IMR-90 (cell line): ENCODE data around the gene MFSD2A. TPM values are rescaled to one million over a fixed set of nuclear protein-coding genes. Genes with fewer than 3 reads are reported as not detected.

Experiments used
- ATAC-seq: fragments of 200-7000 bp; cut with Tn5 transposase; 2 replicates; pipeline ENCODE4 v1.9.1; 2020; ENCODE audit warnings: low read depth, mild to moderate bottlenecking, moderate library complexity
- BruUV-seq: library from RNA; stranded (reverse); fragments of 400-500 nt; replicated peaks from 2 replicates; lab custom pipeline; 2021; lab: Mats Ljungman, UMichigan
- CTCF ChIA-PET: fragments of 300-600 bp; formaldehyde crosslinking; extraction: SDS; loops from one replicate; lab custom pipeline; 2021; ENCODE audit warnings: antibody characterized with exemption; lab: Yijun Ruan, JAX
- POLR2A ChIA-PET: fragments of 300-600 bp; sonication (Branson Sonifier 250); formaldehyde crosslinking; loops from one replicate; lab custom pipeline; 2022; ENCODE audit warnings: antibody characterized with exemption; ENCODE audit not compliant: unreplicated experiment; lab: Charles Lee
- DNase-seq: peaks from one replicate; pipeline ENCODE4 v3.0.0; 2013
- H2AFZ ChIP-seq: replicated peaks from 2 replicates; pipeline ENCODE3; 2013; ENCODE audit warnings: low read length, mild to moderate bottlenecking; ENCODE audit not compliant: poor library complexity
- H2AK5ac ChIP-seq: 2 replicates; pipeline ENCODE4 v1.6.1; 2013; ENCODE audit warnings: low read depth, low read length, inconsistent platforms
- H2AK9ac ChIP-seq: replicated peaks from 2 replicates; pipeline ENCODE3; 2013; ENCODE audit warnings: mild to moderate bottlenecking, low read depth, low read length, moderate library complexity; ENCODE audit not compliant: poor library complexity
- H2BK120ac ChIP-seq: 2 replicates; pipeline ENCODE4 v1.6.1; 2013; ENCODE audit warnings: low read depth, low read length, inconsistent platforms
- H2BK15ac ChIP-seq: 3 replicates; pipeline ENCODE4 v1.6.1; 2013; ENCODE audit warnings: low read depth, low read length, inconsistent platforms
- H2BK20ac ChIP-seq: 2 replicates; pipeline ENCODE4 v1.6.1; 2013; ENCODE audit warnings: low read depth, mild to moderate bottlenecking, inconsistent platforms, low read length, moderate library complexity
- H2BK5ac ChIP-seq: 2 replicates; pipeline ENCODE4 v1.6.1; 2013; ENCODE audit warnings: mild to moderate bottlenecking, low read depth, low read length, inconsistent platforms; ENCODE audit not compliant: poor library complexity, severe bottlenecking
- H3K14ac ChIP-seq: replicated peaks from 2 replicates; pipeline ENCODE4 v1.6.1; 2013; ENCODE audit warnings: low read depth, low read length, inconsistent platforms
- H3K18ac ChIP-seq: 2 replicates; pipeline ENCODE4 v1.6.1; 2013; ENCODE audit warnings: low read depth, low read length, control low read depth
- H3K23ac ChIP-seq: 2 replicates; pipeline ENCODE4 v1.6.1; 2013; ENCODE audit warnings: low read depth, low read length, inconsistent platforms
- H3K27ac ChIP-seq: 2 replicates; pipeline ENCODE4 v1.5.1; 2013; ENCODE audit warnings: mild to moderate bottlenecking, control low read depth, low read length; ENCODE audit not compliant: insufficient read depth
- H3K27me3 ChIP-seq: 2 replicates; pipeline ENCODE4 v1.6.1; 2013; ENCODE audit warnings: low read length; ENCODE audit not compliant: control insufficient read depth, insufficient read depth
- H3K36me3 ChIP-seq: 2 replicates; pipeline ENCODE4 v1.6.1; 2013; ENCODE audit warnings: low read length, mixed read lengths; ENCODE audit not compliant: control insufficient read depth, insufficient read depth
- H3K4ac ChIP-seq: 2 replicates; pipeline ENCODE4 v1.6.1; 2013; ENCODE audit warnings: low read depth, low read length, inconsistent platforms
- H3K4me1 ChIP-seq: 2 replicates; pipeline ENCODE4 v1.6.1; 2013; ENCODE audit warnings: low read length, mixed read lengths; ENCODE audit not compliant: control insufficient read depth, insufficient read depth
- H3K4me2 ChIP-seq: 2 replicates; pipeline ENCODE4 v1.6.1; 2013; ENCODE audit warnings: low read depth, mild to moderate bottlenecking, control low read depth, low read length, moderate library complexity
- H3K4me3 ChIP-seq: 2 replicates; pipeline ENCODE4 v1.5.1; 2013; ENCODE audit warnings: low read depth, mild to moderate bottlenecking, control low read depth, low read length, moderate library complexity; ENCODE audit not compliant: insufficient read depth
- H3K56ac ChIP-seq: 2 replicates; pipeline ENCODE4 v1.6.1; 2013; ENCODE audit warnings: low read length, inconsistent platforms; ENCODE audit not compliant: insufficient read depth; ENCODE audit errors: extremely low read depth
- H3K79me1 ChIP-seq, 2 experiments: 2 replicates each; pipeline ENCODE4 v1.6.1; 2013; ENCODE audit warnings: low read length in 2 of 2, inconsistent platforms in 1 of 2, low read depth in 1 of 2
- H3K9ac ChIP-seq: 2 replicates; pipeline ENCODE4 v1.6.1; 2013; ENCODE audit warnings: low read depth, low read length, control low read depth
- H3K9me1 ChIP-seq: 2 replicates; pipeline ENCODE4 v1.6.1; 2013; ENCODE audit warnings: low read length, inconsistent platforms; ENCODE audit not compliant: insufficient read depth
- H3K9me3 ChIP-seq: 2 replicates; pipeline ENCODE4 v1.6.1; 2013; ENCODE audit warnings: low read length; ENCODE audit not compliant: control insufficient read depth, insufficient read depth
- H4K20me1 ChIP-seq: 2 replicates; pipeline ENCODE4 v1.6.1; 2013; ENCODE audit warnings: low read length, inconsistent platforms; ENCODE audit not compliant: insufficient read depth
- H4K5ac ChIP-seq: 2 replicates; pipeline ENCODE4 v1.6.1; 2013; ENCODE audit warnings: mild to moderate bottlenecking, low read depth, low read length, control low read depth
- H4K8ac ChIP-seq, 2 experiments: 2 replicates each; pipeline ENCODE4 v1.6.1; 2013; ENCODE audit warnings: low read depth in 2 of 2, low read length in 2 of 2, control low read depth in 1 of 2, inconsistent platforms in 1 of 2
- H4K91ac ChIP-seq: 2 replicates; pipeline ENCODE4 v1.6.1; 2013; ENCODE audit warnings: low read depth, low read length, inconsistent platforms; ENCODE audit not compliant: insufficient read depth
- BHLHE40 ChIP-seq: fragments of 150-350 bp; IDR thresholded peaks from 2 replicates; pipeline ENCODE4 v1.6.1; 2016; ENCODE audit warnings: mild to moderate bottlenecking, low read depth, low read length
- CEBPB ChIP-seq: IDR thresholded peaks from 2 replicates; pipeline ENCODE4 v1.6.1; 2012; ENCODE audit warnings: low read depth, low read length, improper control_type of control experiment
- MAFK ChIP-seq: IDR thresholded peaks from 2 replicates; pipeline ENCODE4 v1.6.1; 2012; ENCODE audit warnings: low read depth, low read length, improper control_type of control experiment
- MXI1 ChIP-seq: IDR thresholded peaks from 2 replicates; pipeline ENCODE4 v1.6.1; 2012; ENCODE audit warnings: low read depth, mild to moderate bottlenecking, low read length, moderate library complexity, borderline replicate concordance
- NFE2L2 ChIP-seq: fragments of 150-350 bp; IDR thresholded peaks from 2 replicates; pipeline ENCODE4 v1.6.1; 2016; ENCODE audit warnings: low read depth, mild to moderate bottlenecking, low read length
- RCOR1 ChIP-seq: IDR thresholded peaks from 2 replicates; pipeline ENCODE4 v1.6.1; 2012; ENCODE audit warnings: mild to moderate bottlenecking, low read length, improper control_type of control experiment; ENCODE audit not compliant: insufficient replicate concordance
- SMC3 ChIP-seq: fragments of 150-350 bp; IDR thresholded peaks from 2 replicates; pipeline ENCODE4 v1.6.1; 2016; ENCODE audit warnings: low read depth, mild to moderate bottlenecking, antibody characterized with exemption, low read length, moderate library complexity
- WGBS, 2 experiments: methylation state at CpG; one replicate each; pipeline versions ENCODE4 v1.1.5 to v1.1.7; 2013; ENCODE audit warnings: missing lambda C conversion rate in 2 of 2; ENCODE audit not compliant: insufficient read length in 1 of 2; ENCODE audit errors: extremely low coverage in 2 of 2; 5-methylcytosine and 5-hydroxymethylcytosine counted together
- dilution Hi-C: fragments of 300-500 bp; cut with HindIII; formaldehyde crosslinking; loops from one replicate; pipeline ENCODE4 v1.14.3; 2018; ENCODE audit warnings: low sequenced_read_pairs; ENCODE audit not compliant: unreplicated experiment
- in situ Hi-C: fragments of 300-500 bp; cut with MboI; formaldehyde crosslinking; loops from 3 replicates; pipeline ENCODE4 v1.14.3; 2019; ENCODE audit warnings: low sequenced_read_pairs, inconsistent platforms, mixed read lengths
- intact Hi-C: fragments of 100-400 bp; cut with micrococcal nuclease; formaldehyde crosslinking; loops from 2 replicates; pipeline ENCODE4 v1.10.0; 2022
- polyA plus RNA-seq, 3 experiments: library from polyadenylated mRNA; depleted of rRNA; stranded (reverse); fragments of >200 nt; gene quantifications; 2 replicates each; pipeline ENCODE4 v1.2.3, GENCODE V29; 2012; ENCODE audit warnings: low replicate concordance in 1 of 3
- total RNA-seq: library from RNA; depleted of rRNA; stranded (reverse); fragments of >200 nt; gene quantifications from 2 replicates; pipeline ENCODE4 v1.2.3, GENCODE V29; 2012
- TF ChIP-seq, protein P1 (sequence below): conservative IDR thresholded peaks from 2 replicates; pipeline ENCODE4 v1.5.1; 2012; ENCODE audit warnings: mild to moderate bottlenecking, low read depth, low read length, improper control_type of control experiment
- TF ChIP-seq, protein P2 (sequence below): fragments of 150-350 bp; IDR thresholded peaks from 2 replicates; pipeline ENCODE4 v1.6.1; 2016; ENCODE audit warnings: low read depth, mild to moderate bottlenecking, low read length, moderate library complexity, borderline replicate concordance
- TF ChIP-seq, protein P3 (sequence below): fragments of 150-350 bp; IDR thresholded peaks from 2 replicates; pipeline ENCODE4 v1.6.1; 2017; ENCODE audit warnings: mild to moderate bottlenecking, antibody characterized with exemption, low read length, low read depth

The MFSD2A gene
- total and polyA plus RNA-seq, 2 of the 4 experiments (the other 2 are of a cell fraction) = 5.7 to 7.3 TPM

DNA sequence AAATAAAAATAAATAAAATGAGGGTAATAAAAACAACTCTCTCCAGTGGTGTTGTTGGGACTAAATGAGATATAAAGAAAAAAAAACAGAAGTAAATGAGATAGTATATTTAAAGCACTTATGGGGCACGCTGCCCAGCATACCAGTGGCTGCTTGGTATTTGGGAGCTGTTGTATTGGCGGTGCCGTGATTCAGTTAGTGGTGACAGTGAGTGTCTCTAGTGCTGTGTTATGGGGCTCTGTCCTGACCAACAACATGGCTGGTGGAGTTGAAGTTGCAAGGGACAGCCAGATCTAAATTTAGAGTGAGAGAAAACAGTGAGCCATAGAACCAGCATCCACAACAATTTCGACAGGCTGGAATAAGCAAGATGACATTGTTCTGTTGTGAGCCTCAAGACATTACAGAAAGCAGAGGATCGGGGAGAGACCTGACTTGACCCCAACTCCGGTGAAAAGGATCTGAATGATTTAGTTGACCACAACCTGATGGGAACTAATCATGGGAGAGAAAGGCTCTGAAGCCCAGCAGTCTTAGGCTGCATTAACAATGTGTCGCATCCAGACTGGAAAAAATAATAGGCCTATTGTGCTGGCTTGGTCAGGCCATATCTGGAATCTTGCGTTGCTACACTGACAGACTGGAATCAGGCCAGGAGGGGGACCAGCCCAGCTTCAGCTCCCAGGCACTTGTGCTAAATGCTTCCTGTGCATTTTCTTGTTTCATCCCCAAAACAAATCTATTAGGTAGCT, 2.4 kb upstream of the MFSD2A start:
- H3K4ac ChIP-seq = no peak overlapping the region
- 77% methylated on average over 7 of the region's 8 CpGs; no CpG with 5 or more reads in 1 of the 2 experiments for WGBS, 2 experiments
- BruUV-seq = no TSS peak
- H3K9ac ChIP-seq = no peak overlapping the region
- H3K56ac ChIP-seq = no peak overlapping the region
- no peak overlapping the region for H3K14ac ChIP-seq
- H3K4me3 ChIP-seq = no peak overlapping the region
- POLR2A ChIA-PET = no interaction called here
- H3K18ac ChIP-seq = no peak overlapping the region
- in situ Hi-C loops = no loop called here
- H3K36me3 ChIP-seq = no peaks in the 10 kb centered on the region
- peak overlapping the region; percentile 12 for H2AFZ ChIP-seq
- intact Hi-C loops = no loop called here
- no peak overlapping the region for H4K91ac ChIP-seq
- H2BK5ac ChIP-seq = no peak overlapping the region
- H2BK120ac ChIP-seq = no peak overlapping the region
- H2BK20ac ChIP-seq = no peak overlapping the region
- no peak overlapping the region for H2BK15ac ChIP-seq
- H4K20me1 ChIP-seq = no peaks in the 10 kb centered on the region; the same call in 1 of the 2 replicates
- dilution Hi-C loops = no loop called here
- H3K23ac ChIP-seq = no peak overlapping the region
- no peak overlapping the region for H3K27ac ChIP-seq
- H4K8ac ChIP-seq = no peak overlapping the region
- ATAC-seq (no peak), DNase-seq (no peak)
- H2AK5ac ChIP-seq = no peak overlapping the region
- no peak overlapping the region for H4K5ac ChIP-seq
- H3K27me3 ChIP-seq = peaks cover 3% of the 10 kb centered on the region; the same call in 1 of the 2 replicates
- peaks cover 0 to 19% of the 10 kb centered on the region in 2 experiments; a peak in 3 of 4 replicates for H3K79me1 ChIP-seq
- no peak for TF ChIP-seq SMC3
- TF ChIP-seq, protein P1, sequence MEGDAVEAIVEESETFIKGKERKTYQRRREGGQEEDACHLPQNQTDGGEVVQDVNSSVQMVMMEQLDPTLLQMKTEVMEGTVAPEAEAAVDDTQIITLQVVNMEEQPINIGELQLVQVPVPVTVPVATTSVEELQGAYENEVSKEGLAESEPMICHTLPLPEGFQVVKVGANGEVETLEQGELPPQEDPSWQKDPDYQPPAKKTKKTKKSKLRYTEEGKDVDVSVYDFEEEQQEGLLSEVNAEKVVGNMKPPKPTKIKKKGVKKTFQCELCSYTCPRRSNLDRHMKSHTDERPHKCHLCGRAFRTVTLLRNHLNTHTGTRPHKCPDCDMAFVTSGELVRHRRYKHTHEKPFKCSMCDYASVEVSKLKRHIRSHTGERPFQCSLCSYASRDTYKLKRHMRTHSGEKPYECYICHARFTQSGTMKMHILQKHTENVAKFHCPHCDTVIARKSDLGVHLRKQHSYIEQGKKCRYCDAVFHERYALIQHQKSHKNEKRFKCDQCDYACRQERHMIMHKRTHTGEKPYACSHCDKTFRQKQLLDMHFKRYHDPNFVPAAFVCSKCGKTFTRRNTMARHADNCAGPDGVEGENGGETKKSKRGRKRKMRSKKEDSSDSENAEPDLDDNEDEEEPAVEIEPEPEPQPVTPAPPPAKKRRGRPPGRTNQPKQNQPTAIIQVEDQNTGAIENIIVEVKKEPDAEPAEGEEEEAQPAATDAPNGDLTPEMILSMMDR = no peak
- TF ChIP-seq NFE2L2 = no peak
- no peak for TF ChIP-seq MAFK
- no peak for TF ChIP-seq RCOR1
- TF ChIP-seq, protein P2, sequence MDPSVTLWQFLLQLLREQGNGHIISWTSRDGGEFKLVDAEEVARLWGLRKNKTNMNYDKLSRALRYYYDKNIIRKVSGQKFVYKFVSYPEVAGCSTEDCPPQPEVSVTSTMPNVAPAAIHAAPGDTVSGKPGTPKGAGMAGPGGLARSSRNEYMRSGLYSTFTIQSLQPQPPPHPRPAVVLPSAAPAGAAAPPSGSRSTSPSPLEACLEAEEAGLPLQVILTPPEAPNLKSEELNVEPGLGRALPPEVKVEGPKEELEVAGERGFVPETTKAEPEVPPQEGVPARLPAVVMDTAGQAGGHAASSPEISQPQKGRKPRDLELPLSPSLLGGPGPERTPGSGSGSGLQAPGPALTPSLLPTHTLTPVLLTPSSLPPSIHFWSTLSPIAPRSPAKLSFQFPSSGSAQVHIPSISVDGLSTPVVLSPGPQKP = no peak
- no peak for TF ChIP-seq CEBPB
- no peak for TF ChIP-seq MXI1
- TF ChIP-seq, protein P3, sequence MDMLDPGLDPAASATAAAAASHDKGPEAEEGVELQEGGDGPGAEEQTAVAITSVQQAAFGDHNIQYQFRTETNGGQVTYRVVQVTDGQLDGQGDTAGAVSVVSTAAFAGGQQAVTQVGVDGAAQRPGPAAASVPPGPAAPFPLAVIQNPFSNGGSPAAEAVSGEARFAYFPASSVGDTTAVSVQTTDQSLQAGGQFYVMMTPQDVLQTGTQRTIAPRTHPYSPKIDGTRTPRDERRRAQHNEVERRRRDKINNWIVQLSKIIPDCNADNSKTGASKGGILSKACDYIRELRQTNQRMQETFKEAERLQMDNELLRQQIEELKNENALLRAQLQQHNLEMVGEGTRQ = no peak
- no peak for TF ChIP-seq BHLHE40
- H3K4me2 ChIP-seq = no peak overlapping the region
- no peaks in the 10 kb centered on the region; the same call in 1 of the 2 replicates for H3K9me3 ChIP-seq
- peaks cover 9% of the 10 kb centered on the region for H3K4me1 ChIP-seq
- peaks cover 8% of the 10 kb centered on the region for H3K9me1 ChIP-seq
- H2AK9ac ChIP-seq = no peak overlapping the region
- CTCF ChIA-PET = interaction anchor here (0.6 kb wide), 1 partner anchor 161 kb away, joined by 3 read pairs; no protein-coding TSS in a partner anchor
